OCI-LY1 (cell line): ENCODE results near the gene SATB1.

Source experiments
- EZH2 ChIP-seq: fragments of 200-600 bp; sonication (generic), shearing (Covaris generic); IDR thresholded peaks from 2 replicates; pipeline ENCODE4 v1.8.0; 2017; ENCODE audit warnings: borderline replicate concordance, mixed run types, mild to moderate bottlenecking, antibody characterized with exemption, low read length, moderate library complexity, mixed read lengths
- TF ChIP-seq, protein P1 (sequence below): fragments of 200-600 bp; sonication (generic), shearing (Covaris generic); IDR thresholded peaks from 2 replicates; pipeline ENCODE4 v1.5.1; 2017; ENCODE audit warnings: mild to moderate bottlenecking, antibody characterized with exemption, low read length, moderate library complexity, mixed read lengths

DNA sequence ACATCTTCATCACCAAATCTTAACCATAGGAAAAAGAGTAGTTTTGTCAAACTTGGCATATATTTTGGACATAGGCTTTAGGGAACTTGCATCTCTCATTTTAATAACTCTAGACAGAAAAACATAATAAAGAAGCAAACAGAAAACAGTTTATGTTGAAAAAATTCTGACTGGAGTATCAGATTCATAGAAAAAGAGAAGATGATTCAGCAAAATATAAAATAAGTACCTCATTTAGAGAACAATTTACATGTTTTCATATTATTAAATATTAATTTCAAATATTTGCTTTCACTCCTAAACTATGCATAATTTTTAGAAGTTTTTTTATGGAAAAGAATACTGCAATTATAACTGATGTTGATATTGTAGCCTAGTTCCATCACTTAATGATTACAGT lies 12.5 kb downstream of the SATB1 start:
- TF ChIP-seq, protein P1, sequence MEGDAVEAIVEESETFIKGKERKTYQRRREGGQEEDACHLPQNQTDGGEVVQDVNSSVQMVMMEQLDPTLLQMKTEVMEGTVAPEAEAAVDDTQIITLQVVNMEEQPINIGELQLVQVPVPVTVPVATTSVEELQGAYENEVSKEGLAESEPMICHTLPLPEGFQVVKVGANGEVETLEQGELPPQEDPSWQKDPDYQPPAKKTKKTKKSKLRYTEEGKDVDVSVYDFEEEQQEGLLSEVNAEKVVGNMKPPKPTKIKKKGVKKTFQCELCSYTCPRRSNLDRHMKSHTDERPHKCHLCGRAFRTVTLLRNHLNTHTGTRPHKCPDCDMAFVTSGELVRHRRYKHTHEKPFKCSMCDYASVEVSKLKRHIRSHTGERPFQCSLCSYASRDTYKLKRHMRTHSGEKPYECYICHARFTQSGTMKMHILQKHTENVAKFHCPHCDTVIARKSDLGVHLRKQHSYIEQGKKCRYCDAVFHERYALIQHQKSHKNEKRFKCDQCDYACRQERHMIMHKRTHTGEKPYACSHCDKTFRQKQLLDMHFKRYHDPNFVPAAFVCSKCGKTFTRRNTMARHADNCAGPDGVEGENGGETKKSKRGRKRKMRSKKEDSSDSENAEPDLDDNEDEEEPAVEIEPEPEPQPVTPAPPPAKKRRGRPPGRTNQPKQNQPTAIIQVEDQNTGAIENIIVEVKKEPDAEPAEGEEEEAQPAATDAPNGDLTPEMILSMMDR, result no peak
- no peak for TF ChIP-seq EZH2
